Measurements from ENCODE around the gene PHACTR1. TPM values are rescaled to one million over a fixed set of nuclear protein-coding genes. Genes with fewer than 3 reads are reported as not detected.

Gene PHACTR1
- total RNA-seq, 1 donor from 2014 or later, result 22.8 TPM

GRCh38 chr6:13089296-13089994 is 372.9 kb downstream of the PHACTR1 start:
- no peak for DNase-seq (ENCODE audit: extremely low read depth, low read depth, low spot score)

- DNase-seq (ENCODE audit: extremely low read depth, low read depth, low spot score), result no peak
These were observed 374.6 kb downstream of the PHACTR1 start for GRCh38 chr6:13091192-13091591.

GRCh38 chr6:13094781-13095425 is 378.3 kb downstream of the PHACTR1 start:
- no peak for DNase-seq (ENCODE audit: extremely low read depth, low read depth, low spot score)

- DNase-seq (ENCODE audit: extremely low read depth, low read depth, low spot score), result no peak
These were observed 379.5 kb downstream of the PHACTR1 start for GRCh38 chr6:13096084-13096483.

GRCh38 chr6:13097454-13097853 is 380.9 kb downstream of the PHACTR1 start:
- no peak for DNase-seq (ENCODE audit: extremely low read depth, low read depth, low spot score)

GRCh38 chr6:13098006-13098405 is 381.4 kb downstream of the PHACTR1 start:
- no peak for DNase-seq (ENCODE audit: extremely low read depth, low read depth, low spot score)

GRCh38 chr6:13098793-13099570 is 382.4 kb downstream of the PHACTR1 start:
- no peak for DNase-seq (ENCODE audit: extremely low read depth, low read depth, low spot score)

GRCh38 chr6:13099771-13100170 is 383.2 kb downstream of the PHACTR1 start:
- no peak for DNase-seq (ENCODE audit: extremely low read depth, low read depth, low spot score)

- no peak for DNase-seq (ENCODE audit: extremely low read depth, low read depth, low spot score)
These were observed 384.8 kb downstream of the PHACTR1 start for GRCh38 chr6:13101409-13101808.

- no peak for DNase-seq (ENCODE audit: extremely low read depth, low read depth, low spot score)
These were observed 385.4 kb downstream of the PHACTR1 start for GRCh38 chr6:13101985-13102384.

- no peak for DNase-seq (ENCODE audit: extremely low read depth, low read depth, low spot score)
These were observed 386.6 kb downstream of the PHACTR1 start for GRCh38 chr6:13103169-13103568.

- no peak for DNase-seq (ENCODE audit: extremely low read depth, low read depth, low spot score)
These were observed 388.6 kb downstream of the PHACTR1 start for GRCh38 chr6:13105139-13105538.

GRCh38 chr6:13112921-13113320 is 396.4 kb downstream of the PHACTR1 start:
- DNase-seq (ENCODE audit: extremely low read depth, low read depth, low spot score), result no peak

- no peak for DNase-seq (ENCODE audit: extremely low read depth, low read depth, low spot score)
These were observed 396.8 kb downstream of the PHACTR1 start for GRCh38 chr6:13113376-13113775.

- no peak for DNase-seq (ENCODE audit: extremely low read depth, low read depth, low spot score)
These were observed 397.5 kb downstream of the PHACTR1 start for GRCh38 chr6:13113981-13114593.

GRCh38 chr6:13116155-13116554 is 399.6 kb downstream of the PHACTR1 start:
- DNase-seq (ENCODE audit: extremely low read depth, low read depth, low spot score), result no peak

- no peak for DNase-seq (ENCODE audit: extremely low read depth, low read depth, low spot score)
These were observed 401.0 kb downstream of the PHACTR1 start for GRCh38 chr6:13117570-13117969.

GRCh38 chr6:13119549-13119948 is 403.0 kb downstream of the PHACTR1 start:
- DNase-seq (ENCODE audit: extremely low read depth, low read depth, low spot score), result no peak

GRCh38 chr6:13120483-13121482 is 404.2 kb downstream of the PHACTR1 start:
- no peak for DNase-seq (ENCODE audit: extremely low read depth, low read depth, low spot score)

- DNase-seq (ENCODE audit: extremely low read depth, low read depth, low spot score), result no peak
These were observed 407.6 kb downstream of the PHACTR1 start for GRCh38 chr6:13124131-13124530.
